Fibroblast of the aortic adventitia (primary cell): ENCODE data around the gene CHST12. TPM values are rescaled to one million over a fixed set of nuclear protein-coding genes. Genes with fewer than 3 reads are reported as not detected.
"Not testable (repeated sequence)": the region's sequence is repeated elsewhere in the genome, so short reads cannot be mapped to it uniquely, and the experiment has no call there.

Source experiments
- DNase-seq: peaks from one replicate; pipeline ENCODE4 v3.0.0-alpha.2; 2010; ENCODE audit warnings: low read depth
- H3K4me3 ChIP-seq: 2 replicates; pipeline ENCODE4 v1.5.1; 2011; ENCODE audit warnings: low read depth, mild to moderate bottlenecking, control low read depth, low read length, moderate library complexity
- total RNA-seq: library from RNA; depleted of rRNA; stranded (reverse); fragments of >200 nt; gene quantifications from 2 replicates; pipeline ENCODE4 v1.2.3, GENCODE V29; 2012; ENCODE audit warnings: low replicate concordance
- TF ChIP-seq, protein P1 (sequence below): IDR thresholded peaks from 2 replicates; pipeline ENCODE4 v1.5.1; 2011; ENCODE audit warnings: mild to moderate bottlenecking, low read length, control low read depth, inconsistent platforms; ENCODE audit not compliant: insufficient read depth

Gene CHST12
- total RNA-seq, 1 donor = 4.2 TPM

DNA sequence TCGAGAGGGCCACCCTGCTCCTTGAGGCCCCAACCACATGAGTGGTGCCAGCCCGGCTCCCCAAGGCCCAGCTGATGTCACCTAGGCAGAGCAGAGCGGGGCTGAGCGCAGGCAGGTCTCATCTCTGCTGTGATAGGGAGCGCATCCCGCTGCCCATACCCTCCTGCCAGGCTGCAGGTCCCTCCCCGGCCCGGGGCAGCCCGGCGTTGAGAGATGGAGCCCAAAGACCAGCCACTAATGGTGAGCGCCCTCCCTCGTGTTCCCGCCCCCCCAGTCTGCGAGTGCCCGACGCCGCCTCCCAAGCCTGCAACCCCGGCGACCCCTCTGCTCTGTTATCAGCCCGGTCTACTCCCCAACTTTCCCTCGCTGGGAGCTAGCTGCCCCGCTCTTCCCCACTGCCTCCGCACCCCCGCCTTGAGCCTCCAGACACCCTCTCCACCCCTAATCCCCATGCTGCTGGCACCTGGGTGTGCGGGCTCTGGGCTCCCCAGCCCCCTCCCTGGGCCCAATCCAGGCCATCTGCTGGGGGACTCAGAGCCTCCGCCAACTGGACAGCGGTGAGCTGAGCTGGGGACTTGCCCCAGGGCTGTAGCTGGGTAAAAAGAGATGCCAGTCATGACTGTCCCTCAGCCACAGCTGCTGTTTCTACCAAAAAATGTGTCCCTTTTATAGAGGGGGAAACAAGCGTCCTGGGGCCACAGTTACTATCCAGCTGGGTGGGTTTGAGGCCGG, 19.7 kb upstream of the CHST12 start:
- TF ChIP-seq, protein P1, sequence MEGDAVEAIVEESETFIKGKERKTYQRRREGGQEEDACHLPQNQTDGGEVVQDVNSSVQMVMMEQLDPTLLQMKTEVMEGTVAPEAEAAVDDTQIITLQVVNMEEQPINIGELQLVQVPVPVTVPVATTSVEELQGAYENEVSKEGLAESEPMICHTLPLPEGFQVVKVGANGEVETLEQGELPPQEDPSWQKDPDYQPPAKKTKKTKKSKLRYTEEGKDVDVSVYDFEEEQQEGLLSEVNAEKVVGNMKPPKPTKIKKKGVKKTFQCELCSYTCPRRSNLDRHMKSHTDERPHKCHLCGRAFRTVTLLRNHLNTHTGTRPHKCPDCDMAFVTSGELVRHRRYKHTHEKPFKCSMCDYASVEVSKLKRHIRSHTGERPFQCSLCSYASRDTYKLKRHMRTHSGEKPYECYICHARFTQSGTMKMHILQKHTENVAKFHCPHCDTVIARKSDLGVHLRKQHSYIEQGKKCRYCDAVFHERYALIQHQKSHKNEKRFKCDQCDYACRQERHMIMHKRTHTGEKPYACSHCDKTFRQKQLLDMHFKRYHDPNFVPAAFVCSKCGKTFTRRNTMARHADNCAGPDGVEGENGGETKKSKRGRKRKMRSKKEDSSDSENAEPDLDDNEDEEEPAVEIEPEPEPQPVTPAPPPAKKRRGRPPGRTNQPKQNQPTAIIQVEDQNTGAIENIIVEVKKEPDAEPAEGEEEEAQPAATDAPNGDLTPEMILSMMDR = no peak
- no peak overlapping the region for H3K4me3 ChIP-seq
- DNase-seq = no peak

DNA sequence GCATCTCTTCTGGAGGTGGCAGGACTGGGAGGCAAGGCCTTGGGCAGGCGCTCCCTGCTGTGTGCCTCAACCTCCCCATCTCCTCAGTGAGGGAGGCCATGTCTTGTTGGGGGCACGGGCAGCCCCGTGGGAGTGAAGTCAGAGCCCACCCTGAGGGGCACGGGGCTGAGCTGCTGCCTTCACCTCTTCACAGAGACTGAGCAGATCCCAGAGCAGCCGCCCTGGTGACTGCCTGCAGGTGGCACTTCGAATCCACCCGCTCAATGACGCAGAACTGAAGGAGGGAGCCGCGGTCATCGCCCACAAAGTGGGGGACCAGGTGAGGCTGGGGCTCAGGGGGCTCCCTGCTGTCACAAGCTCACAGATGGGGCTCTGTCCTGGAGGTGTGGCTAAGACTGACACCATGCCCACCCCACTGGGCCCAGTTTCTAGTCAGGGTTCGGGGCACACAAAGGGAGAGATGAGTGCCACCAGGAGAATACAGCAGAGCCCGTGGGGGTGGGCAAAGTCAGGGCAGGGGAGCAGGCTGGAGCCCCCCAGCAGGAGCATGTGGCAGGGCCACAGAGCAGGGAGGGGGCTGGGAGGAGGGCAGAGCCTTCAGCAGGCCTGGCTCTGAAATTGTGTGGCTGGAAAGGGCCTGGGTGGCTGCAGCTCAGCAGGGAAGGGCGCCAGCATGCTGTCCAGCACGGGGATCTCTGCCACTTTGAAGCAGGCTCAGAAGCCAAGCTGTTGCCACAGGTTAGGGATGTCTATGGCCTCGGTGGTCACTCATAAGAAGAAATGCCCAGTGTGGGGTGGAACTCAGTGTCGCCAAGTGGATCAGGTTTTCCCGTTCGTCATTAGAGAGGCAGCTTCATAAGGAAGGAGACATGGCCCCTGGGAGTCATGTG, 18.8 kb upstream of the CHST12 start:
- DNase-seq = no peak
- H3K4me3 ChIP-seq = no peak overlapping the region
- TF ChIP-seq, protein P1 = no peak

DNA sequence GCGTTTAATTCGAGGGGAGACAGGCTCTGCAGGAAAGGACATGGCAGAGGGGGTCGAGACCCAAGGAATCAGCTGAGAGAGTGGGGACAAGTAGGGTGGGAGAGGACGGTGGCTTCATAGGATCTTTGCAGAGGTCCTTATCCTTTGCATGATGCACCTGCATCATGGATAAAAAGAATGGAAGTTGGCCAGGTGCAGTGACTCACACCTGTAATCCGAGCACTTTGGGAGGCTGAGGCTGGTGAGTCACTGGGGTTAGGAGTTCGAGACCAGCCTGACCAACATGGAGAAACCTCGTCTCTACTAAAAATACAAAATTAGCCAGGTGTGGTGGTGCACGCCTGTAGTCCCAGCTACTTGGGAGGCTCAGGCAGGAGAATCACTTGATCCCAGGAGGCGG, 17.3 kb upstream of the CHST12 start:
- not testable (repeated sequence) for H3K4me3 ChIP-seq, DNase-seq

DNA sequence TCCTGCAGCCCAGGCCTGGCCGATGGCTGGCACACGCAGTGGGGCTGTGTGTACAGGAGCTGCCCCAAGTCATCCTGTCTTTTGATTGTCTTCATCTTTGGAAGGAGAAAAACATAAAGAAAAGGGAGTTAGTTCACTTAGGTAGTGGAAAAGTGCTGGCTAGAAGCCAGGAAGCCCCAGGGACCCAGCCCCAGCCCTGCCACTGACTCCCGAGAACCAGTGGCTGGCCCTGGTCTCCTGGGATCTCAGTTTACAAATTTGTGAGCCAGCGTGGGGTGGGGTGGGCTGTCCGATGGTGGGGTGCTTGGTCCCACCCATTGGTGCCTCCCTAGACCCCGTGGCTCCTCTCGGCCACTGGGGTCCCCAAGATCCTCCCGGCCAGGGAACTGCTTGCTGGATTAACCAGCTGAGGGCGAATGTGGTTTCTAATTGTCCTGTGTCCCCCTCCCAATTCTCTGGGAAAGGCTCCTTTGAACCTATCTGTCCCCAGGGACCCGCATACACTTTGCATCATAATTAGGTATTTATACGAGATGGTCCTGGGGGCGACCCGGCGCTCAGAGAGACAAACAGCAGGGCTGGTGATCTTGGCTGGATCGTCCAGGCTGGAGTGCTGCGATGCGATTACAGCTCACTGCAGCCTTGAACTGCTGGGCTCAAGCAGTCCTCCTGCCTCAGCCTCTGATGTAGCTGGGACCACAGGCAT, 16.3 kb upstream of the CHST12 start:
- no peak overlapping the region for H3K4me3 ChIP-seq
- DNase-seq = no peak
- TF ChIP-seq, protein P1 = no peak

DNA sequence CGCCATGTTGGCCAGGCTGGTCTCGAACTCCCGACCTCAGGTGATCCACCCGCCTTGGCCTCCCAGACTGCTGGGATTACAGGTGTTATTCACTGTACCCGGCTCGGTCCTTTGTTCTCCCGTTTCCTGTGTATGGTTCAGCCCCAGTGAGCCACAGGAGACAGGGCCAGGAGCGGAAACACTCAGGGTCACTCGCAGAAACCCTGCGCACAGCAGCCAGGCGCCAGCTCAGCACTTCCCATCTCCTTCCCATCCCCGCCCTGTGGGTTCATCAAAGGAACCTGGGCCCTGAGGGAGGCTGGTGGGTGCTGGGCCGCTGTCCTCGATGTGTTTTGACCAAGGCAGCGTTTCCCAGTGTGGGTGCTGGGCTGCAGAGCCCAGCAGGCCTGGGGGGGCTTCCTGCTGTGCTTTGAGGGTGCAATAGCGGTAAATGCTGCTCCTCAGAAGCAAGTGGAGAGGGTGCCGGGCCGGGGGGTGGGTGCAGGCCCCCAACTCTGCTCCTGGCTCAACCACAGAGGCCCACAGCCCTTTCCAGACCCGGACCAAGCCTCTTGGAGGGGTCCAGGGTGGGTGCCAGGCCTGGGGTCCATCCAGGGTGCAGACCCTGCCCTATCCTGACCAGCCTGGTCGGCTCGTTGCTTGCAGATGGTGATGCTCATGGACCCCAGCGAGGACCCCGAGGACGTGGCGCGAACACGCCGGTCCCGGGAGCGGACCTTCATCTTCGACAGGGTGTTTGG, 15.3 kb upstream of the CHST12 start:
- no peak overlapping the region for H3K4me3 ChIP-seq
- no peak for DNase-seq
- TF ChIP-seq, protein P1 = no peak

DNA sequence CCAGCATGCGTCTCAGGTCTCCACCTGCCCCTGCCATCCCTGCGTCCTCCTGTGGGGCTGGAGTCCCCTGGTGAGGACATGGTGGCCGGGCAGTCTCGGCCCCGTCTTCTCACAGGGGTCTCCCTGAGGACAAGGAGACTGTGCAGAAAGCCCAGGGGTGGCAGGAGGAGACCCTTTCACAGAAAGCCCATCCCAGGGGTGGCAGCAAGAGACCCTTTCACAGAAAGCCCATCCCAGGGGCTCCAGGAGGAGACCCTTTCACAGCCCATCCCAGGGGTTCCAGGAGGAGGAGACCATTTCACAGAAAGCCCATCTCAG, 14.8 kb upstream of the CHST12 start:
- no peak for DNase-seq
- TF ChIP-seq, protein P1 = no peak
- H3K4me3 ChIP-seq = no peak overlapping the region

DNA sequence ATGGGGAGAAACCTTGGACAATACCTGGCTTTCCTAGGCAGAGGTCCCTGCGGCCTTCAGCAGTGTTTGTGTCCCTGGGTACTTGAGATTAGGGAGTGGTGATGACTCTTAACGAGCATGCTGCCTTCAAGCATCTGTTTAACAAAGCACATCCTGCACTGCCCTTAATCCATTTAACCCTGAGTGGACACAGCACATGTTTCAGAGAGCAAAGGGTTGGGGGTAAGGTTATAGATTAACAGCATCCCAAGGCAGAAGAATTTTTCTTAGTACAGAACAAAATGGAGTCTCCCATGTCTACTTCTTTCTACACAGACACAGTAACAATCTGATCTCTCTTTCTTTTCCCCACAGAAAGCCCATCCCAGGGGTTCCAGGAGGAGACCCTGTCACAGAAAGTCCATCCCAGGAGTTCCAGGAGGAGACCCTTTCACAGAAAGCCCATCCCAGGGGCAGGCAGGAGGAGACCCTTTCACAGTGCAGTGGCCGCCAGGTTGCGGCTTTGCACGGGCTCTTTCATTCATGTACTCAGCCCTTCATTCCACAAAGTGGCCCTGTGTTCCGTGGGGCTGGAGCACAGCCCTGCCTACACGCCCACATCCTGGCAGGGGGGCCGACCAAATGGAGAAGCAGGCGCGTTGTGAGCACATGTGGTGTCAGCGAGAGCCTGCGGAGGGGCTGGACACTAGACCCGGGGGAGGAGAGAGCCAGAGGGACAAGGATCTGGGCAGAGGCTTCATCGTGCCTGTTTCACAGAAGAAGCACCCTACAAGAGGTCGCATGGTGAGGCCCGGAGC, 13.2 kb upstream of the CHST12 start:
- H3K4me3 ChIP-seq, DNase-seq: not testable (repeated sequence)
